ENCODE results near the gene CLDND1. TPM values are rescaled to one million over a fixed set of nuclear protein-coding genes. Genes with fewer than 3 reads are reported as not detected.

Gene CLDND1
- total and polyA plus RNA-seq, 10 of the 15 experiments (the other 5 are each of a cell fraction or from before 2014, with no cell fraction given): 97.8 to 225 (median 152) TPM

DNA sequence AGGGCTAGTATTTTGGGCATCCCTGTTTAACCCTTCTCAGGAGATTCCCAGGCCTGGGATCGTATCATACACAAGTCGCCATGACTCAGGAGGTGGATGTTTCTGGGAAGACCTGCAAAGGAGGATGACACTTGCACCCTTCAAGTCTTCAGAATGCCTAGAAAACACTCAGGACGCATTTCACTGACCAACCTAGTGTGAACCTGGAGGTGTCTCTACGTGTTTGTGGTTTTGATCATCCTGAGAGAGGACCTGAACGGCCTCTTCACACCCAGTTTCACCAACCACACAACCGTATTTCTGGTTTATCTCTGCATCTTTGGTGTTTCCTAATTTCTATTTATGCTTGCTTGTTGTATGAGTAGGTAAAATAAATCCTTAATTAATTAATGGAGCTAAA, 2.8 kb upstream of the CLDND1 start (continued):
- TF ChIP-seq GATAD2B (conservative IDR thresholded peaks at IDR 0.05; ENCODE audit: low read depth): no peak
- TF ChIP-seq HDAC2 (IDR thresholded peaks at IDR 0.05): no peak

GRCh38 chr3:98521897-98522543, 682 bp downstream of the CLDND1 start:
- FAIRE-seq: no peak
- TF ChIP-seq, protein P1, sequence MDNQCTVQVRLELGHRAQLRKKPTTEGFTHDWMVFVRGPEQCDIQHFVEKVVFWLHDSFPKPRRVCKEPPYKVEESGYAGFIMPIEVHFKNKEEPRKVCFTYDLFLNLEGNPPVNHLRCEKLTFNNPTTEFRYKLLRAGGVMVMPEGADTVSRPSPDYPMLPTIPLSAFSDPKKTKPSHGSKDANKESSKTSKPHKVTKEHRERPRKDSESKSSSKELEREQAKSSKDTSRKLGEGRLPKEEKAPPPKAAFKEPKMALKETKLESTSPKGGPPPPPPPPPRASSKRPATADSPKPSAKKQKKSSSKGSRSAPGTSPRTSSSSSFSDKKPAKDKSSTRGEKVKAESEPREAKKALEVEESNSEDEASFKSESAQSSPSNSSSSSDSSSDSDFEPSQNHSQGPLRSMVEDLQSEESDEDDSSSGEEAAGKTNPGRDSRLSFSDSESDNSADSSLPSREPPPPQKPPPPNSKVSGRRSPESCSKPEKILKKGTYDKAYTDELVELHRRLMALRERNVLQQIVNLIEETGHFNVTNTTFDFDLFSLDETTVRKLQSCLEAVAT (IDR thresholded peaks at IDR 0.05): peak; percentile 56; the same call in 1 of the 2 replicates
- TF ChIP-seq CHD4 (IDR thresholded peaks at IDR 0.05) (no peak), HDAC6 (IDR thresholded peaks at IDR 0.05; ENCODE audit: unreplicated experiment) (no peak), CBX5 (IDR thresholded peaks at IDR 0.05; ENCODE audit: low read depth) (0 out of 2 replicates have a peak, but pooled peaks have one; percentile 68), BCL11A (IDR thresholded peaks at IDR 0.05; ENCODE audit: low read depth, low read length) (no peak), POLR2AphosphoS5 (IDR thresholded peaks at IDR 0.05; ENCODE audit: low read length) (peak; percentile 2; the same call in 1 of the 2 replicates), NBN (IDR thresholded peaks at IDR 0.05) (peak; percentile 34; the same call in 1 of the 2 replicates), TARDBP (IDR thresholded peaks at IDR 0.05; ENCODE audit: borderline replicate concordance) (peak; percentile 44; the same call in 1 of the 2 replicates), SPI1 (IDR thresholded peaks at IDR 0.05; ENCODE audit: borderline replicate concordance, insufficient read depth, low read depth, low read length) (peak; percentile 23; the same call in 1 of the 2 replicates), JUND (IDR thresholded peaks at IDR 0.05; ENCODE audit: low read depth, low read length) (no peak), YBX1 (IDR thresholded peaks at IDR 0.05) (0 out of 2 replicates have a peak, but pooled peaks have one; percentile 52), SMAD1 (IDR thresholded peaks at IDR 0.05; ENCODE audit: low read depth, partially characterized antibody) (peak; percentile 43), KDM1A (IDR thresholded peaks at IDR 0.05; ENCODE audit: borderline replicate concordance) (no peak), E4F1 (IDR thresholded peaks at IDR 0.05; ENCODE audit: borderline replicate concordance, partially characterized antibody) (no peak), STAT3 (IDR thresholded peaks at IDR 0.05; ENCODE audit: low read depth, low read length) (peak; percentile 52; the same call in 1 of the 2 replicates), NFIC (IDR thresholded peaks at IDR 0.05; ENCODE audit: low read depth, low read length) (peak; percentile 10; the same call in 1 of the 2 replicates), ZZZ3 (IDR thresholded peaks at IDR 0.05; ENCODE audit: control insufficient read depth, insufficient read length, low read depth) (no peak), FOXM1 (IDR thresholded peaks at IDR 0.05; ENCODE audit: low read depth, low read length) (peak; percentile 46; the same call in 1 of the 2 replicates)

More at GRCh38 chr3:98521897-98522543, 682 bp downstream of the CLDND1 start:
- in situ Hi-C loops (cut with MboI): no loop called here
- intact Hi-C loops (cut with micrococcal nuclease; ENCODE audit: unreplicated experiment): loop anchor here (2.0 to 5.0 kb wide), 2 partner anchors 75 to 161 kb away; no protein-coding TSS in a partner anchor
- H4K20me1 ChIP-seq (ENCODE audit: control insufficient read depth, insufficient read depth): no peaks in the 10 kb centered on the region
- H3K27ac ChIP-seq (ENCODE audit: control insufficient read depth, insufficient read depth): peak overlapping the region; percentile 85
- ChIA-PET CTCF (interaction anchor here (1.0 to 2.1 kb wide), 5 partner anchors 14 to 482 kb away, joined by 3 to 9 read pairs (median 4); no protein-coding TSS in a partner anchor), POLR2A (interaction anchor here (0.7 to 2.0 kb wide), 8 partner anchors 11 to 50 kb away, joined by 3 to 11 read pairs (median 6); no protein-coding TSS in a partner anchor), RAD21 (ENCODE audit: unreplicated experiment) (interaction anchor here (1.0 to 2.8 kb wide), 11 partner anchors 11 to 76 kb away, joined by 3 to 20 read pairs (median 5); partner anchors contain the start of gene GPR15), SMC1A (ENCODE audit: uncharacterized antibody, unreplicated experiment) (interaction anchor here (0.6 to 5.7 kb wide), 13 partner anchors 10 to 482 kb away, joined by 3 to 37 read pairs (median 3); partner anchors contain the start of gene GPR15)
- DNase-seq (ENCODE audit: low read depth, low spot score): no peak
- H3K27me3 ChIP-seq (replicated peaks in 1 of 2; ENCODE audit: control insufficient read depth in 2 of 2, insufficient read depth in 2 of 2, low read length in 1 of 2): no peaks in the 10 kb centered on the region
- H3K4me3 ChIP-seq: peak overlapping the region; percentile 82
- H2AFZ ChIP-seq (ENCODE audit: control insufficient read depth, low read depth, low read length): no peak overlapping the region; the same call in 1 of the 2 replicates
- H3K4me1 ChIP-seq (ENCODE audit: control insufficient read depth, insufficient read depth, low read length): peaks cover 13% of the 10 kb centered on the region; the same call in 1 of the 2 replicates
- peak overlapping the region; percentile 89 for H3K9ac ChIP-seq (ENCODE audit: control insufficient read depth, insufficient read depth, low read length)
- H3K4me2 ChIP-seq (ENCODE audit: control insufficient read depth, insufficient read depth): peak overlapping the region; percentile 81
- TSS peak; percentile 51 for BruUV-seq (replicated peaks)
- ATAC-seq: peak; percentile 66
- WGBS (ENCODE audit: insufficient coverage, insufficient replicate concordance, low lambda C conversion rate, missing lambda C conversion rate): 2% methylated on average over 16 of the region's 16 CpGs
- no peaks in the 10 kb centered on the region for H3K9me3 ChIP-seq (replicated peaks; ENCODE audit: control insufficient read depth, insufficient read depth, low read length)
- peaks cover 98% of the 10 kb centered on the region for H3K79me2 ChIP-seq (ENCODE audit: control insufficient read depth, insufficient read depth, low read length)
- H3K36me3 ChIP-seq (ENCODE audit: control insufficient read depth in 2 of 2, insufficient read depth in 2 of 2, low read length in 1 of 2): peaks cover 0 to 26% of the 10 kb centered on the region in 2 experiments; a peak in 3 of 4 replicates
